Measurements from ENCODE around the gene MYO15B.

GRCh38 chr17:75590314-75590761 is 2.7 kb downstream of the MYO15B start:
- TF ChIP-seq CTCF (IDR thresholded peaks at IDR 0.05) (no peak), POLR2A (IDR thresholded peaks at IDR 0.05) (no peak), POLR2AphosphoS5 (IDR thresholded peaks at IDR 0.05) (no peak), EP300 (IDR thresholded peaks at IDR 0.05) (no peak)

Measured in stomach (tissue), 4 donors.